HL-60 (cell line): ENCODE measurements around the gene LRRK1.

ENCODE experiments used
- DNase-seq, 2 experiments: peaks; one replicate each; pipeline ENCODE4 v3.0.0-alpha.2; 2010 to 2020; ENCODE audit warnings: low read depth in 1 of 2, low spot score in 1 of 2
- H3K27ac ChIP-seq: fragments of 250-450 bp; sonication (Bioruptor Pico); replicated peaks from 2 replicates; pipeline ENCODE4 v1.5.1; 2020; ENCODE audit warnings: mild to moderate bottlenecking, moderate library complexity
- H3K27me3 ChIP-seq: fragments of 250-450 bp; sonication (Bioruptor Pico); 2 replicates; pipeline ENCODE4 v1.5.1; 2021; ENCODE audit warnings: mild to moderate bottlenecking, moderate library complexity; ENCODE audit not compliant: insufficient read depth, poor library complexity, severe bottlenecking
- H3K4me3 ChIP-seq: replicated peaks from 2 replicates; pipeline ENCODE4 v1.5.1; 2011; ENCODE audit warnings: mild to moderate bottlenecking, control low read depth, low read length; ENCODE audit not compliant: insufficient read depth
- GABPA ChIP-seq: IDR thresholded peaks from 2 replicates; pipeline ENCODE4 v1.6.1; 2012; ENCODE audit warnings: low read depth
- POLR2AphosphoS5 ChIP-seq: IDR thresholded peaks from 2 replicates; pipeline ENCODE4 v1.6.1; 2012; ENCODE audit warnings: low read depth
- SPI1 ChIP-seq: IDR thresholded peaks from 2 replicates; pipeline ENCODE4 v1.6.1; 2012; ENCODE audit warnings: low read depth, mild to moderate bottlenecking, borderline replicate concordance
- TF ChIP-seq, protein P1 (sequence below): IDR thresholded peaks from 2 replicates; pipeline ENCODE4 v1.6.1; 2012; ENCODE audit warnings: low read depth; ENCODE audit not compliant: insufficient replicate concordance
- TF ChIP-seq, protein P2 (sequence below): IDR thresholded peaks from one replicate; pipeline ENCODE4 v1.5.1; 2011; ENCODE audit warnings: low read length, control low read depth, inconsistent platforms; ENCODE audit not compliant: insufficient read depth

Gene LRRK1

DNA sequence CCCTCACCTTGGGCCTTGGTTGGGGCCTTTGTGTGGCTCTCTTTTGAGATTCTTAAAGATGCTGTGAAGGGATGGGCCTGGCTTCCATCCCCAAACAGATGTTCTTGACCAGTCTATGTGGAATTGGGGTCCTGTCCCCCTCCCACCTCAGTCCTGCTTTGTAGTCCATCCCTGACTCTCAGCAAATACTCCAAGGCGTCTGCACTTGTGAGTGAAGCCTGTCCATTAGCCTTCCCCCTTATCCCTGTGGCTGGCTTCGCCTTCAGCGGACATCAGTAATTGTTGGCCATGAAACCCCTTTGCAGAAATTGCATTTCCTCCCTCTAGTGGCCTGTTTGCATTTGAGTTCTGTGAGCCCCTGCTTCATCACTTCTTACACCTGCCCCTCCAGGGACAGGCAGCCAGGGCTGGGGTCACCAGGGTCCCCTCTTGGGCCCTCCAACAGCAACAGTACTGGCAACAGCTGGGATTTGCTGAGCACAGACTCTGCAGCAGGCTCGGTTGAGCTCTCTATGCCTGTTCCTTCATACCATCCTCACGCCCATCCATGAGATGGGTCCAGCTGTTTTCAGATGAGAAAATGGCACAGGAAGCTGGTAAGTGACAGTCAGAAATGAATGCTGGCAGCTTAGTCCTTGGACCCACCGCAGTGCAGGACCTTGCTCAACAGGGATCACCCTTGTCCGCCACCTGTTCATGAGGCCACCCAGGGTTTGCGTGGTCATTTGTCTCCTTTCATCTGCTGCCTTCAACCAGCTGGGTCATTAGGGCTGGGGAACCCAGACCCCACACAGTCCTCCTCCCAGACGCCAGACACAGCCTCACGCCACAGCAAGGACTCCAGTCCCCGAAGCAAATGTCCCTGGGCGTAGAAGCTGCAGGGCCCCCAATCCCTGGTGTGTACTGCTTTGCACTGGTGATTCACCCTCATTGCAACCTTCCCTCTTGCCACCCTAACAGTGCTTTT, 8.9 kb upstream of the LRRK1 start:
- TF ChIP-seq SPI1 = no peak
- no peak for TF ChIP-seq GABPA
- TF ChIP-seq, protein P1, sequence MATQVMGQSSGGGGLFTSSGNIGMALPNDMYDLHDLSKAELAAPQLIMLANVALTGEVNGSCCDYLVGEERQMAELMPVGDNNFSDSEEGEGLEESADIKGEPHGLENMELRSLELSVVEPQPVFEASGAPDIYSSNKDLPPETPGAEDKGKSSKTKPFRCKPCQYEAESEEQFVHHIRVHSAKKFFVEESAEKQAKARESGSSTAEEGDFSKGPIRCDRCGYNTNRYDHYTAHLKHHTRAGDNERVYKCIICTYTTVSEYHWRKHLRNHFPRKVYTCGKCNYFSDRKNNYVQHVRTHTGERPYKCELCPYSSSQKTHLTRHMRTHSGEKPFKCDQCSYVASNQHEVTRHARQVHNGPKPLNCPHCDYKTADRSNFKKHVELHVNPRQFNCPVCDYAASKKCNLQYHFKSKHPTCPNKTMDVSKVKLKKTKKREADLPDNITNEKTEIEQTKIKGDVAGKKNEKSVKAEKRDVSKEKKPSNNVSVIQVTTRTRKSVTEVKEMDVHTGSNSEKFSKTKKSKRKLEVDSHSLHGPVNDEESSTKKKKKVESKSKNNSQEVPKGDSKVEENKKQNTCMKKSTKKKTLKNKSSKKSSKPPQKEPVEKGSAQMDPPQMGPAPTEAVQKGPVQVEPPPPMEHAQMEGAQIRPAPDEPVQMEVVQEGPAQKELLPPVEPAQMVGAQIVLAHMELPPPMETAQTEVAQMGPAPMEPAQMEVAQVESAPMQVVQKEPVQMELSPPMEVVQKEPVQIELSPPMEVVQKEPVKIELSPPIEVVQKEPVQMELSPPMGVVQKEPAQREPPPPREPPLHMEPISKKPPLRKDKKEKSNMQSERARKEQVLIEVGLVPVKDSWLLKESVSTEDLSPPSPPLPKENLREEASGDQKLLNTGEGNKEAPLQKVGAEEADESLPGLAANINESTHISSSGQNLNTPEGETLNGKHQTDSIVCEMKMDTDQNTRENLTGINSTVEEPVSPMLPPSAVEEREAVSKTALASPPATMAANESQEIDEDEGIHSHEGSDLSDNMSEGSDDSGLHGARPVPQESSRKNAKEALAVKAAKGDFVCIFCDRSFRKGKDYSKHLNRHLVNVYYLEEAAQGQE = no peak
- TF ChIP-seq POLR2AphosphoS5 = no peak
- TF ChIP-seq, protein P2, sequence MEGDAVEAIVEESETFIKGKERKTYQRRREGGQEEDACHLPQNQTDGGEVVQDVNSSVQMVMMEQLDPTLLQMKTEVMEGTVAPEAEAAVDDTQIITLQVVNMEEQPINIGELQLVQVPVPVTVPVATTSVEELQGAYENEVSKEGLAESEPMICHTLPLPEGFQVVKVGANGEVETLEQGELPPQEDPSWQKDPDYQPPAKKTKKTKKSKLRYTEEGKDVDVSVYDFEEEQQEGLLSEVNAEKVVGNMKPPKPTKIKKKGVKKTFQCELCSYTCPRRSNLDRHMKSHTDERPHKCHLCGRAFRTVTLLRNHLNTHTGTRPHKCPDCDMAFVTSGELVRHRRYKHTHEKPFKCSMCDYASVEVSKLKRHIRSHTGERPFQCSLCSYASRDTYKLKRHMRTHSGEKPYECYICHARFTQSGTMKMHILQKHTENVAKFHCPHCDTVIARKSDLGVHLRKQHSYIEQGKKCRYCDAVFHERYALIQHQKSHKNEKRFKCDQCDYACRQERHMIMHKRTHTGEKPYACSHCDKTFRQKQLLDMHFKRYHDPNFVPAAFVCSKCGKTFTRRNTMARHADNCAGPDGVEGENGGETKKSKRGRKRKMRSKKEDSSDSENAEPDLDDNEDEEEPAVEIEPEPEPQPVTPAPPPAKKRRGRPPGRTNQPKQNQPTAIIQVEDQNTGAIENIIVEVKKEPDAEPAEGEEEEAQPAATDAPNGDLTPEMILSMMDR = no peak
- Histone ChIP-seq H3K4me3 (no peak overlapping the region), H3K27ac (no peak overlapping the region), H3K27me3 (no peaks in the 10 kb centered on the region)
- no peak for DNase-seq

DNA sequence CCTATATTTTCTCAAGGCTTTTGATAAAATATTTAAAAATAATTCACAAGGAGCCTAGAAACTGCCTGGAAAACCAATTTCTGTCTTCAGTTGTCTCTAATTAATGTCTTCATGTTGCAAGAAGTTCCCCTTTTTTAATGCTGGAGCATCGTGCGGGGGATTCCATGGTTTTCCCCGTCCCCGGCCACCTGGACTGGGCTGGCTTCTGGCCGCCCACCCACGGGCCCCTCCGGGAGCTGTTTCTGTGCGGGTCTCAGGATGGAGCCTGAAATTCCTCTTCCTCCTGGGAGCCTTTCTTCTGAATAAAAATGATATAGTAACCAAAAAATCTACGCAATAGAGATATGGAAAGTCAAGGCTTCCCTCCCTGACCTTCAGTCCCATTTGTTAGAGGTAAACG, 8.1 kb upstream of the LRRK1 start:
- H3K4me3 ChIP-seq = no peak overlapping the region
- no peak overlapping the region for H3K27ac ChIP-seq
- DNase-seq = no peak
- H3K27me3 ChIP-seq = no peaks in the 10 kb centered on the region
- TF ChIP-seq POLR2AphosphoS5 (no peak), GABPA (no peak), SPI1 (no peak)
- TF ChIP-seq, protein P2 = no peak
- TF ChIP-seq, protein P1 = no peak

DNA sequence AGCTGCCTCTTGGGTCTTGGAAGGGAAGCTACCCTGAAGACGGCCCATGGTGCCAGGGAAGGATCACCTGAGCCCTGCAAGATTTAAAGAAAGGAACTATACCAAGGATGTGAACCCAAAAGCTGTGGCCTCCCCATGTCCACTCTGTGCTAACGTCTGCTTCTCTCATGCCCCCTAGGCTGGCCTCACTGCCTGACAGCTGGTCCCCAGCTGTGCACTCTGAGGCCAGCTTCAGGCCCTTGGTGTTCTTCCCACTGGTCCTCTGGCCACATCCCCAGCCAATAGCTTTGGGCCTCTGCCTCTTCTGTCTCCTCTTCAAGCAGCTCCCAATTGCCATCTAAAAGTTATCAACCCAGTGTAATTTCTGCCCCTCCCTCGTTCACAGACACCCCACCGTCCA, 5.2 kb upstream of the LRRK1 start:
- no peak overlapping the region for H3K27ac ChIP-seq
- TF ChIP-seq, protein P1 = no peak
- TF ChIP-seq, protein P2 = no peak
- no peak for TF ChIP-seq GABPA
- no peak overlapping the region for H3K4me3 ChIP-seq
- H3K27me3 ChIP-seq = no peaks in the 10 kb centered on the region
- no peak for DNase-seq
